Stimulated activated naive CD8-positive, alpha-beta T cell treated with anti-CD3 and anti-CD28 coated beads, Interleukin-15, Interleukin-2, amounts not matched to agents 100 ng/mL and 50 ng/mL, for 24 hours (primary cell): ENCODE measurements around the gene ABTB2.

Source experiments
- H3K27ac Mint-ChIP-seq: one replicate; pipeline ENCODE4 v1.8.0; 2021; ENCODE audit warnings: mild to moderate bottlenecking, mixed read lengths
- H3K27me3 Mint-ChIP-seq: one replicate; pipeline ENCODE4 v1.8.0; 2021; ENCODE audit warnings: mixed read lengths
- H3K36me3 Mint-ChIP-seq: one replicate; pipeline ENCODE4 v1.8.0; 2021; ENCODE audit warnings: low read depth, mixed read lengths
- H3K4me1 Mint-ChIP-seq: one replicate; pipeline ENCODE4 v1.8.0; 2021; ENCODE audit warnings: low read depth, mixed read lengths
- H3K4me3 Mint-ChIP-seq: one replicate; pipeline ENCODE4 v1.8.0; 2021; ENCODE audit warnings: mild to moderate bottlenecking, mixed read lengths
- H3K9me3 Mint-ChIP-seq: one replicate; pipeline ENCODE4 v1.8.0; 2021; ENCODE audit warnings: mixed read lengths

The ABTB2 gene

DNA sequence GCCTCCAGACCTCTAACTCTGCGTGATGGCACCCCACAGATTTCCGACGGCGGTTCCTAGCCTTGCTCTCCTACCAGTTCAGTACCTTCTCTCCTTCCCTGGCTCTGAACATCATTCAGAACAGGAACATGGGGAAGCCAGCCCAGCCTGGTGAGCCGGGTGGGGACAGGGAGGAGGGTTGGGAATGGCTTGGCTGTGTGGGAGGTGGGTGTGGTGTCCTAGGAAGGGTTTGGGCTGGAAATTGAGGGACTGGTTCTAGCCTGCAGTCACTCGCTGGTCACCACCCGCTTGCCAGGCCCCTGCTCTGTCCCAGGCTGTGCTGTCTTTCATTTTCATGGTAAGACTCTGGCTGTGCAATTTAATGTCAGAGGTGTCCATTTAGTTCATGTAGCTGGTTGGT is 218.5 kb downstream of the ABTB2 start:
- H3K9me3 Mint-ChIP-seq, result no peaks in the 10 kb centered on the region
- no peaks in the 10 kb centered on the region for H3K4me1 Mint-ChIP-seq
- no peak overlapping the region for H3K27ac Mint-ChIP-seq
- H3K4me3 Mint-ChIP-seq, result no peak overlapping the region
- H3K27me3 Mint-ChIP-seq, result no peaks in the 10 kb centered on the region
- H3K36me3 Mint-ChIP-seq, result peaks cover 72% of the 10 kb centered on the region

- H3K27me3 Mint-ChIP-seq, result no peaks in the 10 kb centered on the region
- H3K36me3 Mint-ChIP-seq, result peaks cover 79% of the 10 kb centered on the region
- no peaks in the 10 kb centered on the region for H3K9me3 Mint-ChIP-seq
- H3K4me1 Mint-ChIP-seq, result no peaks in the 10 kb centered on the region
- no peak overlapping the region for H3K27ac Mint-ChIP-seq
- no peak overlapping the region for H3K4me3 Mint-ChIP-seq
These were observed 221.4 kb downstream of the ABTB2 start for GRCh38 chr11:34136420-34136819.

- peak overlapping the region; percentile 21 for H3K27ac Mint-ChIP-seq
- H3K36me3 Mint-ChIP-seq, result peaks cover 84% of the 10 kb centered on the region
- H3K9me3 Mint-ChIP-seq, result no peaks in the 10 kb centered on the region
- no peaks in the 10 kb centered on the region for H3K27me3 Mint-ChIP-seq
- no peak overlapping the region for H3K4me3 Mint-ChIP-seq
- no peaks in the 10 kb centered on the region for H3K4me1 Mint-ChIP-seq
These were observed 222.4 kb downstream of the ABTB2 start for GRCh38 chr11:34135439-34135838.

- Mint-ChIP-seq H3K4me1 (no peaks in the 10 kb centered on the region), H3K9me3 (no peaks in the 10 kb centered on the region), H3K4me3 (no peak overlapping the region), H3K27me3 (no peaks in the 10 kb centered on the region), H3K27ac (no peak overlapping the region), H3K36me3 (peaks cover 88% of the 10 kb centered on the region)
These were observed 223.0 kb downstream of the ABTB2 start for GRCh38 chr11:34134765-34135164.

GRCh38 chr11:34132261-34132965 is 225.4 kb downstream of the ABTB2 start:
- no peaks in the 10 kb centered on the region for H3K27me3 Mint-ChIP-seq
- H3K36me3 Mint-ChIP-seq, result peaks cover 82% of the 10 kb centered on the region
- no peaks in the 10 kb centered on the region for H3K4me1 Mint-ChIP-seq
- no peak overlapping the region for H3K27ac Mint-ChIP-seq
- no peaks in the 10 kb centered on the region for H3K9me3 Mint-ChIP-seq
- no peak overlapping the region for H3K4me3 Mint-ChIP-seq

GRCh38 chr11:34128824-34129223 is 229.0 kb downstream of the ABTB2 start:
- Mint-ChIP-seq H3K27me3 (no peaks in the 10 kb centered on the region), H3K4me3 (no peak overlapping the region), H3K27ac (no peak overlapping the region), H3K4me1 (no peaks in the 10 kb centered on the region), H3K36me3 (peaks cover 86% of the 10 kb centered on the region), H3K9me3 (no peaks in the 10 kb centered on the region)

DNA sequence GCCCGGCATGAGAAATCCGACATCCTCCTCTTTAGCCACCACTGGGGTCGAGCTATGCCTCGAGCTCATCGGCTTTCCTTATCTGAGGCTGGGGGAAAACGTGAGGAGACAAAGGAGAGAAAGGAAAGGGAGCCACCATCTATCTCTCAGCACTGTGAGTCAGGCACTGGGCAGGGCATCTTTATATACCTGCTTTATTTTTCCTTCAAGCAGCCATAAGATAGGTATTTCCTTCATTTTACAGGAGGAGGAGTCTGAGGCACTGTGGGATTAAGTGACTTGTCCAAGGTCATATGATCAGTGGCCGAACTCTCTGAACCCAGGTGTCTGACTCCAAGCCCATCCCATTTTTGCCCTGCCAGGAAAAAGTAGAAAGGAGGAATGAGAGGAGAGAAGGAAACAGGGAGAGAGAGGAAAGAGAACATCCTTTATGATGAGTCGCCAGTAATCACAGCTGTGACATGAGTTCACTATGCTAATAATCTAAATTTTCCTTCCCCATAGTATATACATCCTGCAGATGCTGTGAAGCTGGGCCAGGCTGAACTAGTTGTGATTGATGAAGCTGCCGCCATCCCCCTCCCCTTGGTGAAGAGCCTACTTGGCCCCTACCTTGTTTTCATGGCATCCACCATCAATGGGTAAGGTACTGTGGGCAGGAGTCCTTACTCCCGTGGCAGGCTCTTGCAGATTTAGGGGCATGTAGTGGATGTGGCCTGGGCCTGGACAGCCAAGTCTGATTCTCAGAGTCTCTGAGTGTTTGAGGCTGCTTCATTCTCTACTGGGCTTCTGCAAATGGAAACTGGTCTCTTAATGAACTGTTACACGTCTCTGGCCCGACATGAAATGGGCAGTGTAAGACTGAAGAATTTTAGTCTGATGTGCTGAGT is 230.6 kb downstream of the ABTB2 start:
- Mint-ChIP-seq H3K36me3 (peaks cover 86% of the 10 kb centered on the region), H3K9me3 (no peaks in the 10 kb centered on the region), H3K4me3 (no peak overlapping the region), H3K27ac (no peak overlapping the region), H3K27me3 (no peaks in the 10 kb centered on the region), H3K4me1 (no peaks in the 10 kb centered on the region)

DNA sequence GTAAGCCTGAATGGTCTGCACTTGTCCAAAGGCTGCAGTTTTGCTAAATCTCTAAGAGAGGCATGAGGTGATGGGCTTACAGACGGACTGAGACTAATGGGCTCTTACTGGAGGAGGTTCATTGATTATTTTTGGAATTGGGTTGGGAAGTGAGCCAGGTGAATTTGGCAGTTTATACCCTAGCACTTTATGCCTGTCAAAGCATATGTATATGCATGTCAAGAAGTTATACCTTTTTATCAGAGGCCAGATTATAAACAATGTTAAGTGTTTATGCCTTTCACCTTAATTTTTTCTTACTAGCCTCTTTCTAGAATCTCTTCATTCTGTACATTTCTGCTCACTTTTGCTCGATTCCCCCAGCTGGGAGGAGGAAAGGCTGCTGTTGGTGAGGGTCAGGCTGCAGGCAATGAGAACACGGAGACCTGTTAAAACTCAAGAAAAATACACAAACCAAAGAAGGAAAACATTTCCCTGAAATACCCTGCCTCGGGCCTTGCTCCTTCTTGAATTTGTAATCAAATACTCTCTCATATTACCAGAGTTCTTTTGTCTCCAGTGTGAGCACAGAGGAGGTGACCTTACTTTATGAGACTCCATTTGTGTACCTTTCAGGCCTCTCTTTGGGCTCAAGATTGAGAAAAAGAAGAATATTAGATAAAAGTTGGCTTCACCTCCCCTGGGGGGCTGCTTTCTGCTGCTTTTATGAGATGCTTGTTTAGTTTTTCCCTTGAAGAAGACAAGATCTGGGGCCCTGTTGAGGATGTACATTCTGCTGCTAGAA is 232.7 kb downstream of the ABTB2 start:
- H3K36me3 Mint-ChIP-seq, result peaks cover 85% of the 10 kb centered on the region
- H3K4me1 Mint-ChIP-seq, result no peaks in the 10 kb centered on the region
- no peaks in the 10 kb centered on the region for H3K9me3 Mint-ChIP-seq
- no peak overlapping the region for H3K27ac Mint-ChIP-seq
- H3K27me3 Mint-ChIP-seq, result no peaks in the 10 kb centered on the region
- no peak overlapping the region for H3K4me3 Mint-ChIP-seq

DNA sequence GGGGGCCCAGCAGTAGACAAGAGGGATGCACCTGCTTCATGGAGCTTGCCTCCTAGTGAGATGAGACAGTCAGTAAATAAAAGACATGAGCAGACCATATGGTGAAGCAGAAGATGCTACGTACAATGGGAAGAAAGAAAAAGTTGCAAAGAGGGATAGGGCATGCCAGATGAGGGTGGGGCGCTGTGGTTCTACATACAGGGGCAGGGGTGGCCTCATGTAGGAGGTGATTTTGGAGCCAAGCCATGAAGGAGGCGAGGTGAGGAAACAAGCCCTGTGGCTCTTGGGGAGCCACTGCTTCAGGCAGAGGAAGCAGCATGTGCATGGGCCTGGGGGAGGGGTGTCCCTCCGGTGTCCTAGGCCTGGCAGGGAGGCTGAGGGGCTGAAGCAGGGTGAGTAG is 237.2 kb downstream of the ABTB2 start:
- peaks cover 79% of the 10 kb centered on the region for H3K36me3 Mint-ChIP-seq

DNA sequence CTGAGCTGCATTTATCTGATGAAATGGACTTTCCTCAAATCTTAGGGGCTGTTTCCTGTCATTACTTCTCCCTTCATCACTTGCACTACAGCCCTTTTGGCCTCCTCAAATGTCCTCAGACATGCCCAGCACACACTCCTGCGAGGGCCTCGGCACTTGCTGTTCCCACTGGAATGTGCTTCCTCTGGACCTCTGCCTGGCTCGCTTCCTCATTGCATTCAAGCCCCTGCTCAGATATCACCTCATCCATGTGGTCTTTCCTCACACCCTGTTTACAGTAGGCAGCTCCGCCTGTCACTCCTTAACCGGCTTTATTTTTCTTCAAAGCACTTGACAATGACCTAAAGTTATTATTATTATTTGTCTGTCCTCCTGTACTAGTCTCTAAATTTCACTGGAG is 243.3 kb downstream of the ABTB2 start:
- Mint-ChIP-seq H3K36me3 (peaks cover 80% of the 10 kb centered on the region), H3K9me3 (no peaks in the 10 kb centered on the region), H3K4me3 (no peak overlapping the region), H3K4me1 (peaks cover 1% of the 10 kb centered on the region), H3K27me3 (no peaks in the 10 kb centered on the region), H3K27ac (peak overlapping the region; percentile 10)

More for the DNA sequence above, 237.2 kb downstream of the ABTB2 start:
- Mint-ChIP-seq H3K4me1 (no peaks in the 10 kb centered on the region), H3K9me3 (no peaks in the 10 kb centered on the region), H3K27ac (no peak overlapping the region), H3K27me3 (no peaks in the 10 kb centered on the region), H3K4me3 (no peak overlapping the region)

- H3K36me3 Mint-ChIP-seq, result peaks cover 80% of the 10 kb centered on the region
These were observed 243.8 kb downstream of the ABTB2 start for GRCh38 chr11:34114014-34114413.

GRCh38 chr11:34111722-34112270 is 246.0 kb downstream of the ABTB2 start:
- H3K4me3 Mint-ChIP-seq, result no peak overlapping the region
- H3K36me3 Mint-ChIP-seq, result peaks cover 83% of the 10 kb centered on the region
- H3K27me3 Mint-ChIP-seq, result no peaks in the 10 kb centered on the region
- no peak overlapping the region for H3K27ac Mint-ChIP-seq
- peaks cover 23% of the 10 kb centered on the region for H3K4me1 Mint-ChIP-seq
- no peaks in the 10 kb centered on the region for H3K9me3 Mint-ChIP-seq

More at GRCh38 chr11:34114014-34114413, 243.8 kb downstream of the ABTB2 start:
- no peaks in the 10 kb centered on the region for H3K27me3 Mint-ChIP-seq
- no peaks in the 10 kb centered on the region for H3K9me3 Mint-ChIP-seq
- H3K27ac Mint-ChIP-seq, result no peak overlapping the region
- H3K4me1 Mint-ChIP-seq, result peaks cover 6% of the 10 kb centered on the region
- no peak overlapping the region for H3K4me3 Mint-ChIP-seq

DNA sequence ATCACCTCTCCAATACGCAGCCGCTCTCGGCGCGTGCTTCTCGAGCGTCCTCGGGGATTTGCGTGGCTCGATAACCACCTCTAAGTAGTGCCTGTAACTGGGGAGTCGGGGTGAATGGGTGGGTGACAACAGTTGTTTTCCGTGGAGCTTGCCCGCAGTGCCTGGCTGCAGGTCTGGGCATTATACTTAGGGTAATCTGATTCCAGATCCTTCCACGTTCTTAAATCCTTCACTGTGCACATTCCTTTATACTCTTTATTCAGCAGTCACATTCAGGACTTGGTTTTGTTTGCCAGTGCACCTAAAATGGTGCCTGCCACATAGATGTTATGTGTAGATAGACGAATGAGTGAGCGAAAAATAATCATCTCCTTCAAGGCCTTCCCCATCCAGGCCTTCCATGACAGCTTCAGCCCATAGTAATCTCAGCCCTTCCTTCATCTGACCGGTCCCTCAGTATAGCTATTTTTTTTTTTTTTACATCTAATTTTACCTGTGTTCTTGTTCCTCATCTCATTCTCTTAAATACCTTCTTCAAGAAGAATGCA is 251.8 kb downstream of the ABTB2 start:
- peaks cover 57% of the 10 kb centered on the region for H3K36me3 Mint-ChIP-seq
- peaks cover 52% of the 10 kb centered on the region for H3K4me1 Mint-ChIP-seq
- H3K4me3 Mint-ChIP-seq, result peak overlapping the region; percentile 100
- no peaks in the 10 kb centered on the region for H3K9me3 Mint-ChIP-seq
- H3K27me3 Mint-ChIP-seq, result no peaks in the 10 kb centered on the region
- peak overlapping the region; percentile 98 for H3K27ac Mint-ChIP-seq
